GM12875 (cell line): ENCODE data around the gene NPL.

Experiments
- H3K4me3 ChIP-seq: one replicate; pipeline ENCODE4 v1.5.1; 2011; ENCODE audit warnings: low read depth, low read length, control low read depth
- CTCF ChIP-seq: IDR thresholded peaks from 2 replicates; pipeline ENCODE4 v1.5.1; 2011; ENCODE audit warnings: low read depth, mild to moderate bottlenecking, control low read depth, inconsistent platforms, low read length, moderate library complexity, borderline replicate concordance; ENCODE audit not compliant: insufficient read depth

NPL gene

GRCh38 chr1:182766050-182766449 lies 23.5 kb upstream of the NPL start:
- TF ChIP-seq CTCF: no peak
- no peak overlapping the region for H3K4me3 ChIP-seq

GRCh38 chr1:182766881-182767645 lies 22.5 kb upstream of the NPL start:
- TF ChIP-seq CTCF: no peak
- H3K4me3 ChIP-seq: no peak overlapping the region

GRCh38 chr1:182768963-182769362 lies 20.6 kb upstream of the NPL start:
- no peak for TF ChIP-seq CTCF
- no peak overlapping the region for H3K4me3 ChIP-seq

- no peak overlapping the region for H3K4me3 ChIP-seq
- TF ChIP-seq CTCF: no peak
These were observed 19.3 kb upstream of the NPL start for GRCh38 chr1:182770232-182770631.

- H3K4me3 ChIP-seq: no peak overlapping the region
- no peak for TF ChIP-seq CTCF
These were observed 18.2 kb upstream of the NPL start for GRCh38 chr1:182771187-182771984.

- TF ChIP-seq CTCF: no peak
These were observed 12.2 kb upstream of the NPL start for GRCh38 chr1:182777386-182777785.

GRCh38 chr1:182778862-182779261 lies 10.7 kb upstream of the NPL start:
- TF ChIP-seq CTCF: no peak
- H3K4me3 ChIP-seq: no peak overlapping the region

More at GRCh38 chr1:182777386-182777785, 12.2 kb upstream of the NPL start:
- H3K4me3 ChIP-seq: no peak overlapping the region
